Caco-2 (cell line): ENCODE measurements around the gene SGCA. TPM values are rescaled to one million over a fixed set of nuclear protein-coding genes. Genes with fewer than 3 reads are reported as not detected.

Experiments
- BruUV-seq: library from RNA; stranded (reverse); fragments of 400-500 nt; replicated peaks from 2 replicates; lab custom pipeline; 2021; lab: Mats Ljungman, UMichigan
- CTCF ChIA-PET: fragments of 300-600 bp; sonication (Branson Sonifier 250); formaldehyde crosslinking; loops from one replicate; lab custom pipeline; 2022; ENCODE audit warnings: antibody characterized with exemption; lab: Charles Lee
- POLR2A ChIA-PET: fragments of 300-600 bp; sonication (Branson Sonifier 250); formaldehyde crosslinking; loops from one replicate; lab custom pipeline; 2022; ENCODE audit warnings: antibody characterized with exemption; lab: Charles Lee
- DNase-seq, 2 experiments: peaks; one replicate each; pipeline versions ENCODE4 v3.0.0 to v3.0.0-alpha.2; 2020 to 2022
- H3K27me3 ChIP-seq: replicated peaks from 2 replicates; pipeline ENCODE4 v1.6.0; 2011; ENCODE audit warnings: low read length; ENCODE audit not compliant: control insufficient read depth, insufficient read depth
- H3K36me3 ChIP-seq: 2 replicates; pipeline ENCODE4 v1.5.1; 2011; ENCODE audit warnings: low read length; ENCODE audit not compliant: control insufficient read depth, insufficient read depth
- H3K4me1 ChIP-seq: fragments of 250-450 bp; sonication (Bioruptor Pico); 2 replicates; pipeline ENCODE4 v1.5.1; 2020; ENCODE audit warnings: mild to moderate bottlenecking
- H3K4me3 ChIP-seq: 2 replicates; pipeline ENCODE4 v1.5.1; 2011; ENCODE audit warnings: low read depth, mild to moderate bottlenecking, control low read depth, low read length
- H3K9me3 ChIP-seq: fragments of 250-450 bp; sonication (Bioruptor Pico); 2 replicates; pipeline ENCODE4 v1.5.1; 2020; ENCODE audit warnings: mild to moderate bottlenecking, moderate library complexity
- H3K27ac Mint-ChIP-seq: one replicate; pipeline ENCODE4 v1.8.0; 2022; ENCODE audit warnings: mixed read lengths; ENCODE audit not compliant: unreplicated experiment
- H3K27me3 Mint-ChIP-seq: one replicate; pipeline ENCODE4 v1.8.0; 2022; ENCODE audit warnings: mixed read lengths; ENCODE audit not compliant: insufficient read depth, unreplicated experiment
- H3K36me3 Mint-ChIP-seq: one replicate; pipeline ENCODE4 v1.8.0; 2022; ENCODE audit warnings: mild to moderate bottlenecking, mixed read lengths; ENCODE audit not compliant: insufficient read depth, unreplicated experiment
- H3K4me1 Mint-ChIP-seq: one replicate; pipeline ENCODE4 v1.8.0; 2022; ENCODE audit warnings: low read depth, mixed read lengths; ENCODE audit not compliant: unreplicated experiment
- H3K4me3 Mint-ChIP-seq: one replicate; pipeline ENCODE4 v1.8.0; 2022; ENCODE audit warnings: mild to moderate bottlenecking, moderate library complexity, mixed read lengths; ENCODE audit not compliant: unreplicated experiment
- H3K9me3 Mint-ChIP-seq: one replicate; pipeline ENCODE4 v1.8.0; 2022; ENCODE audit warnings: mixed read lengths; ENCODE audit not compliant: unreplicated experiment
- intact Hi-C: fragments of 100-400 bp; cut with micrococcal nuclease; formaldehyde crosslinking; loops from one replicate; pipeline ENCODE4 v1.10.0; 2022; ENCODE audit not compliant: unreplicated experiment
- total RNA-seq: library from RNA; stranded (reverse); gene quantifications from 2 replicates; pipeline ENCODE4 v1.2.3, GENCODE V29; 2022
- TF ChIP-seq, protein P1 (sequence below), 2 experiments: fragments of 200-600 bp in 1 of 2; IDR thresholded peaks; 1 replicate in 1 of 2; 2 replicates in 1 of 2; pipeline versions ENCODE4 v1.5.1 to v1.8.0; 2011 to 2022; ENCODE audit warnings: antibody characterized with exemption in 1 of 2, control low read depth in 1 of 2, inconsistent platforms in 1 of 2, low read depth in 1 of 2, low read length in 1 of 2, mild to moderate bottlenecking in 1 of 2, moderate library complexity in 1 of 2; ENCODE audit not compliant: insufficient read depth in 1 of 2, severe bottlenecking in 1 of 2, unreplicated experiment in 1 of 2

SGCA gene
- total RNA-seq, 1 experiment from 2014 or later = not detected

DNA sequence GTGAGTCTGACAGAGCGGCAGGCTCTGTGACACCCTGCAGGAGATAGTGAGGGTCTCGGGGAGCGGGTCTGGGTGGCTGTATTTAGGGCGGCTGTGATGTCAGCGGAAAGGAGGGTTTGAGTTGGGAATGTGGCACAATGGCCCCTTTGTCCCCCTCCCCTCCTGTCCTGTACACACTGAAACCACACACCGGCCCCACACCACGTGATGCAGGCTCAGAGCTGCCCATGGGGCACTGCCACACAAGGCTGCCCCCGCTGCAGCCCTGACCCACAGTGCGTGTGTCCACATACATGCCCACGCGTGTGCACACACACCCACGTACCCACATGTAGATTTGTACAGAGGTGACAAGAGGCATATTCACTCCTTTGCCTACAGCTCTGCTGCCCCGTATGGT, 15.3 kb downstream of the SGCA start:
- intact Hi-C loops = no loop called here
- BruUV-seq = no TSS peak
- H3K27me3 Mint-ChIP-seq = no peaks in the 10 kb centered on the region
- no peak overlapping the region for H3K4me3 Mint-ChIP-seq
- peaks cover 23% of the 10 kb centered on the region for H3K4me1 ChIP-seq
- H3K36me3 Mint-ChIP-seq = no peaks in the 10 kb centered on the region
- no peak for DNase-seq
- no peaks in the 10 kb centered on the region for H3K36me3 ChIP-seq
- no peaks in the 10 kb centered on the region for H3K27me3 ChIP-seq
- peaks cover 19% of the 10 kb centered on the region for H3K4me1 Mint-ChIP-seq
- no peak overlapping the region for H3K4me3 ChIP-seq
- no peaks in the 10 kb centered on the region for H3K9me3 Mint-ChIP-seq
- CTCF ChIA-PET = interaction anchor here (0.8 to 1.8 kb wide), 4 partner anchors 8 to 19 kb away, joined by 3 to 11 read pairs (median 4); no protein-coding TSS in a partner anchor
- no peaks in the 10 kb centered on the region for H3K9me3 ChIP-seq
- POLR2A ChIA-PET = interaction anchor here (0.6 kb wide), 1 partner anchor 139 kb away, joined by 4 read pairs; no protein-coding TSS in a partner anchor
- no peak overlapping the region for H3K27ac Mint-ChIP-seq
- TF ChIP-seq, protein P1, sequence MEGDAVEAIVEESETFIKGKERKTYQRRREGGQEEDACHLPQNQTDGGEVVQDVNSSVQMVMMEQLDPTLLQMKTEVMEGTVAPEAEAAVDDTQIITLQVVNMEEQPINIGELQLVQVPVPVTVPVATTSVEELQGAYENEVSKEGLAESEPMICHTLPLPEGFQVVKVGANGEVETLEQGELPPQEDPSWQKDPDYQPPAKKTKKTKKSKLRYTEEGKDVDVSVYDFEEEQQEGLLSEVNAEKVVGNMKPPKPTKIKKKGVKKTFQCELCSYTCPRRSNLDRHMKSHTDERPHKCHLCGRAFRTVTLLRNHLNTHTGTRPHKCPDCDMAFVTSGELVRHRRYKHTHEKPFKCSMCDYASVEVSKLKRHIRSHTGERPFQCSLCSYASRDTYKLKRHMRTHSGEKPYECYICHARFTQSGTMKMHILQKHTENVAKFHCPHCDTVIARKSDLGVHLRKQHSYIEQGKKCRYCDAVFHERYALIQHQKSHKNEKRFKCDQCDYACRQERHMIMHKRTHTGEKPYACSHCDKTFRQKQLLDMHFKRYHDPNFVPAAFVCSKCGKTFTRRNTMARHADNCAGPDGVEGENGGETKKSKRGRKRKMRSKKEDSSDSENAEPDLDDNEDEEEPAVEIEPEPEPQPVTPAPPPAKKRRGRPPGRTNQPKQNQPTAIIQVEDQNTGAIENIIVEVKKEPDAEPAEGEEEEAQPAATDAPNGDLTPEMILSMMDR (IDR thresholded peaks at IDR 0.05; ENCODE audit: insufficient read depth in 1 of 2, low read depth in 1 of 2, low read length in 1 of 2, severe bottlenecking in 1 of 2, unreplicated experiment in 1 of 2) = no peak

DNA sequence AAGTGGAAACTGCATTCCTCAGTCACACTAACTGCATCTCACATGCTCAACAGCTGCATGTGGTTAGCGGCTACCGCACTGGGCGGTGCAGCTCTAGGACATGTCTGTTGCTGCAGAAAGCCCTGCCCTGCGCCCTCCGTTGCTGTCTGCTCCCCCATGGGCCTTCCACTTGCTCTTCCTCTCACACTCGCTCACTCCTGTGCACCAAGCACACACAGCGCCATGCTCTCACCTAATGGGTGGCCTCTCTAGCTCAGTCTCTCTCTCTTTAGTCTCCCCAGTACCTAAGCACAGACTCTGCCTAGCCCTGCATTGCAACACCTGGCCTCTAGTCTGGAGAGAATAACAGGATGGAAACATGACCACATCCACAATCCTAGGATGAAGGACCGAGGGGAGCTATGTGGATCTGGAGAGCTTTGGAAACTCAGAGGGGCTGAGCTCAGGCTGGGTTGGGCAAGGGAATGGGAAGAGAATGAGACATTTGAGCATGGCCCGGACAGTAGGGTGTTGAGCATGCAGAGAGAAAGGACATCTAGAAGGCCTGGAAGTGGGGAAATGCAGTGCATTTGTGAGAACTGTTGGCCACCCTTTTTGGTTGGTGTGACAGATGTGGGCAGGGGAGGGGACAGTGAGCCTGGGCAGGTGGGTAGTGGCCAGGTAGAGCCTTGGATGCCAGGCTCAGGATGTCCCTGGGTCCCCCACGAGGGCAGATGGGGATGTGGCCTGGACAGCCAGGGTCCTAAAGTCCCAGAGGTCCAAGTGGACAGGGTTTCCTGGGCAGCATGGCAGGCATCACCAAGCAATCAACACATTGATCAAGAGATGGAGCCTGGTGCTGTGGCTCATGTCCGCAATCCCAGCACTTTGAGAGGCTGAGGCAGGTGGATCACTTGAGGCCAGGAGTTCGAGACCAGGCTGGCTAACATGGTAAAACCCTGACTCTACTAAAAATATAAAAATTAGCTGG, 16.1 kb downstream of the SGCA start:
- no TSS peak for BruUV-seq
- no peaks in the 10 kb centered on the region for H3K27me3 Mint-ChIP-seq

More for the DNA sequence above, 16.1 kb downstream of the SGCA start:
- Histone ChIP-seq H3K4me1 (peaks cover 18% of the 10 kb centered on the region), H3K36me3 (no peaks in the 10 kb centered on the region), H3K27me3 (no peaks in the 10 kb centered on the region), H3K9me3 (no peaks in the 10 kb centered on the region), H3K4me3 (no peak overlapping the region)
- Mint-ChIP-seq H3K4me1 (peaks cover 17% of the 10 kb centered on the region), H3K9me3 (no peaks in the 10 kb centered on the region), H3K4me3 (no peak overlapping the region), H3K36me3 (no peaks in the 10 kb centered on the region), H3K27ac (no peak overlapping the region)
- TF ChIP-seq, protein P1 (IDR thresholded peaks at IDR 0.05; ENCODE audit: insufficient read depth in 1 of 2, low read depth in 1 of 2, low read length in 1 of 2, severe bottlenecking in 1 of 2, unreplicated experiment in 1 of 2) = no peak
- intact Hi-C loops = no loop called here
- POLR2A ChIA-PET = interaction anchor here (0.5 to 0.6 kb wide), 2 partner anchors 139 to 362 kb away, joined by 3 to 4 read pairs; no protein-coding TSS in a partner anchor
- no peak for DNase-seq
- CTCF ChIA-PET = interaction anchor here (0.8 to 1.8 kb wide), 4 partner anchors 8 to 18 kb away, joined by 3 to 11 read pairs (median 4); no protein-coding TSS in a partner anchor
